GM12865 (cell line): Measurements from ENCODE around the gene CEP128.

Experiments
- DNase-seq: peaks from one replicate; pipeline ENCODE4 v3.0.0; 2010; ENCODE audit warnings: low read depth
- H3K4me3 ChIP-seq: 2 replicates; pipeline ENCODE4 v1.5.1; 2011; ENCODE audit warnings: mild to moderate bottlenecking, low read depth, low read length, control low read depth
- TF ChIP-seq, protein P1 (sequence below): IDR thresholded peaks from 2 replicates; pipeline ENCODE4 v1.5.1; 2011; ENCODE audit warnings: low read length, control low read depth, low read depth, inconsistent platforms; ENCODE audit not compliant: insufficient read depth; ENCODE audit errors: missing control alignments

Gene CEP128

DNA sequence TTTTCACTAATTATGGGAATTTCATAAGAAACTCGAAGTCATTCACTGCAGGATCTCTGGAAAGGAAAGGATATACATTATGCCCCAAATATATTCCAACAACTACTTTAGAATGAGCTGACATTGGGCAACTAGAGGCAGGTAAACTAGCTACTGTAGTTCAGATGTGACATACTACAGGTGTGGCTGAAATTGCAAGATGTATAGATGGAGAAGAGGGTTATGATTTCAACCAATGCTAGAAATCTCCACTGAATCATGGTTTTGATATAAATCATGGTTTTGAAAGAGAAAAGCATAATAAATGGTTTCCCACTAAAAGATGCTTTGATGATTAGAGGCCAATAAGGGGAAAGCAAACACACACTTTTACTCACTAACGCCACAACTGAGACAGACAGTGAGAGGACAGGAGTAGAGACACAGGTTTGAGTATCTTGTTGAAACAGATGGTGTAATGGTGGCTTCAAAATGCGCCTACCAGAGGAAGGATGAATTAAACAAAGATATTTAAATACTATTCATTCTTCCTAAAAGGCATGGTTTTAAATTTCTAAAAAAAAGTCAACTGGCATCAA, 434.2 kb downstream of the CEP128 start:
- no peak overlapping the region for H3K4me3 ChIP-seq
- no peak for DNase-seq
- TF ChIP-seq, protein P1, sequence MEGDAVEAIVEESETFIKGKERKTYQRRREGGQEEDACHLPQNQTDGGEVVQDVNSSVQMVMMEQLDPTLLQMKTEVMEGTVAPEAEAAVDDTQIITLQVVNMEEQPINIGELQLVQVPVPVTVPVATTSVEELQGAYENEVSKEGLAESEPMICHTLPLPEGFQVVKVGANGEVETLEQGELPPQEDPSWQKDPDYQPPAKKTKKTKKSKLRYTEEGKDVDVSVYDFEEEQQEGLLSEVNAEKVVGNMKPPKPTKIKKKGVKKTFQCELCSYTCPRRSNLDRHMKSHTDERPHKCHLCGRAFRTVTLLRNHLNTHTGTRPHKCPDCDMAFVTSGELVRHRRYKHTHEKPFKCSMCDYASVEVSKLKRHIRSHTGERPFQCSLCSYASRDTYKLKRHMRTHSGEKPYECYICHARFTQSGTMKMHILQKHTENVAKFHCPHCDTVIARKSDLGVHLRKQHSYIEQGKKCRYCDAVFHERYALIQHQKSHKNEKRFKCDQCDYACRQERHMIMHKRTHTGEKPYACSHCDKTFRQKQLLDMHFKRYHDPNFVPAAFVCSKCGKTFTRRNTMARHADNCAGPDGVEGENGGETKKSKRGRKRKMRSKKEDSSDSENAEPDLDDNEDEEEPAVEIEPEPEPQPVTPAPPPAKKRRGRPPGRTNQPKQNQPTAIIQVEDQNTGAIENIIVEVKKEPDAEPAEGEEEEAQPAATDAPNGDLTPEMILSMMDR, result no peak

DNA sequence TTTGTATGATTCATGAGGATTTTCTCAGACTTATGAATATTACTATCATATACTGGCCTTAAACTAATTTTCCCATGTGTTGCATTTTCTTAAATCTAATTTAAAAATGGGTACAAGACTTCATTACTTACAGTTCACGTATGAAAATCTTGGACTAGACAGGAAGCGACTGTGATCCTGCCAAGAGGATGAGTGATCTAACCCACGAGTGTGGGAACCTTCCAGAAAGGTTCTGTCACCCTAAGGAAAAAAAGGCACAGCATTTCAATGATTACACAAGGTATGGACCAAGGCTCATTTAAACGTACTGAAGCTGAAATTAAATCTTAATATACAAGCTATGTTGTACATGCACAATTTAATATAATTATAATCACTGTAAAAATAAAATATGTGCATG, 436.8 kb downstream of the CEP128 start:
- TF ChIP-seq, protein P1, result no peak

DNA sequence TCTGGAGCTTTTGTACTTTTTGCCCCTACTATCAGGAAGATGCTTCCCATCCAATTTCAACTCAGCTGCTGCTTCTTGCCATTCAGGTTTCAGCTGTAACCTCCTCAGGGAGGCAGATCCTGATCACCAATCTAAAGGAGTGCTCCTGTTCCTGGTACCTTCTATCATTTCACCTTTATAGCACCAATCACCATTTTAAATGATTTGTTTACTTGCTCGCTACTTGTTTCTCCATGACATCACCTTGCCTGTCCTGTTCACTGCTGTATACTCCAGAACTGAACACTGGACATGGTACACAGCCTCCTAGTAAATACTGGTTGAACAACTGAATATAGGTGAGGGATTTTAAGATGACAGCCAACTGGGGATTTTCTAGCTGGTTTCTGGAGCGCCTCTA, 443.0 kb downstream of the CEP128 start:
- TF ChIP-seq, protein P1, result no peak
- DNase-seq, result no peak
- H3K4me3 ChIP-seq, result no peak overlapping the region

More for the DNA sequence above, 436.8 kb downstream of the CEP128 start:
- DNase-seq, result no peak
- no peak overlapping the region for H3K4me3 ChIP-seq

DNA sequence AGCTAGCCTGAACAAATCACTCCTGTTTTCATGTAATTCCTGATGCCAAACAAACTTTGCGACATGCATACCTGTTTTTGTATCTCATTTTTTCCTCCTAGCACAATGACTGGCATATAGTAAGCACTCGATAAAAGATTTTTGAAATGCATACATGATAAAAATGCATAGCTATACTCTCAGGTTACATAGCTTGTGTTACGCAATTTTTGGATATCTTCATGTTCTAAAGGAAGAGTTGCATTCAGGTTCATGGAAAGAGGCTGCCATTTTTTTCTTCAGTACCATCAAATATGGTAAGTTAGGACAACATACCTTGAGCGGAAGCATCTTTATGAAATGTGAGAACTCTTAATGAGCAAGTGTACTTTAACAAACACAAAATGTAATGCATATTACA, 445.4 kb downstream of the CEP128 start:
- no peak for DNase-seq
- no peak overlapping the region for H3K4me3 ChIP-seq
- TF ChIP-seq, protein P1, result no peak

DNA sequence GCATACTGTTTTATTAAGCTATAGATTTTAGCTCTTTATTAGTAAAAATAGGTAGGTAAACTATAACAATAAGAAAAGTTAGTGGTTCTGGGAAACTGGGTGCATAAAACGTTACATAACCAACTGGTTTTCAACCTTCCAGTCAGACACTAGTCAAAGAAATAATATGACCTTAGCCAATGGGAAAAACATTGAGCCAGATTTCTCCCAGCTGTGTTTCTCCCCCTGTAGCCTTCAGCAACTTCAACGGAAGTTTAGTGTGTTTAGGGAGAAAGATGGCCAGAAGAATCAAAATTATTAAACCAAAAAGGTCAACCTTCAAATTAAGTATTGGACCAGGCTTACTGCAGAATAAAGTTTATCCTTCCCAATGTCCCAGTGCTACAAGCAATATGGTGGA, 446.8 kb downstream of the CEP128 start:
- no peak overlapping the region for H3K4me3 ChIP-seq
- TF ChIP-seq, protein P1, result no peak
- no peak for DNase-seq

DNA sequence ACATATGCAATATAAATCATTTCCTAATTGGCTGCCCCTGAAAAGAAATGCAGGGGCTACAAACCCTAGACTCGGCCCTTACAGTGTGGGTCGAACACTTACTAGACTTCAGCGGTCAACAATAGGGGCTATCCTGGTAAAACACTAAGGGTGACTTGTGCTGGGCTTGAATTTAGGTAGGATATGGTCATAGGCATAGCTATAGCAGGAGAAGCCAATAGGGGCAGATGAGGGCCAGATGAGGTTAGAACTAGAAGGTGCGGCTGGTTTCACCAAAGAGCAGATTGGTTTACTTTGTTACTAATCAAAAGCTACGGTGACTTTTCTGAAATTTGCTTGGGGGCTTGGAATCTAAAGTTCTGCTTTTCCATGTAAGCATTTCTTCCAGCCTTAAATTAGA, 447.9 kb downstream of the CEP128 start:
- no peak for DNase-seq
- TF ChIP-seq, protein P1, result no peak
- no peak overlapping the region for H3K4me3 ChIP-seq

DNA sequence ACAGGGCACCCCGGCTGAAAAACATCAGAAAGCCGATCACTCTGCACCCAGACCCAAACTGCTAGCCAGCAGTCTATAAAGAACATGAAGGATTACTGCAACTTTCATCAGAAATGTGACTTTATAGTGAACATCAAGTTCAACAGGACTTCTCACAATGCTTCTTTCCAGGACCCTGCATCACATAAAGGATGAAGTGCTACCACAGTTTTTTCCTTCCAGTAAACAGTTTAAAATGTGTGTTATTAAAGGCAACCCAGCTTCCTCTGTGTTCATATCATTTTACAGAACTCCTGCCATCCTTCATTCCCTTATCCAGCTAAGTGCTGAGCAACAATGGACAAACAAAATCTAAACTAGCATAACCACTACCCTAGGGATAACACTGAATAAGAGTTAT, 449.9 kb downstream of the CEP128 start:
- no peak for DNase-seq
- no peak overlapping the region for H3K4me3 ChIP-seq
- TF ChIP-seq, protein P1, result no peak
